HEK293 (cell line): ENCODE data around the gene CYP2S1.

ENCODE experiments used
- CTCF ChIA-PET: fragments of 350-600 bp; formaldehyde crosslinking; extraction: SDS; loops from one replicate; lab custom pipeline; 2021; ENCODE audit warnings: antibody characterized with exemption; lab: Yijun Ruan, JAX
- POLR2A ChIA-PET: fragments of 300-600 bp; formaldehyde crosslinking; extraction: SDS; loops from one replicate; lab custom pipeline; 2020; ENCODE audit warnings: antibody characterized with exemption, inconsistent platforms; lab: Yijun Ruan, JAX
- H3K27ac ChIP-seq: fragments of 200-500 bp; sonication (Bioruptor generic); 2 replicates; pipeline ENCODE4 v1.5.1; 2014; ENCODE audit warnings: low read depth, low read length, control low read depth, inconsistent platforms; ENCODE audit errors: extremely low read depth
- H3K36me3 ChIP-seq, 2 experiments: fragments of 200-500 bp in 1 of 2; sonication (Bioruptor generic) in 1 of 2; 1 replicate in 1 of 2; 2 replicates in 1 of 2; pipeline ENCODE4 v1.5.1; 2014 to 2017; ENCODE audit warnings: inconsistent platforms in 2 of 2, low read length in 2 of 2; ENCODE audit not compliant: control insufficient read depth in 2 of 2, insufficient read depth in 1 of 2
- H3K4me1 ChIP-seq: fragments of 200-500 bp; sonication (Bioruptor generic); 2 replicates; pipeline ENCODE4 v1.5.1; 2014; ENCODE audit warnings: mild to moderate bottlenecking, low read length, inconsistent platforms; ENCODE audit not compliant: control insufficient read depth, insufficient read depth
- H3K4me3 ChIP-seq: 2 replicates; pipeline ENCODE4 v1.5.1; 2011; ENCODE audit warnings: low read depth, mild to moderate bottlenecking, control low read depth, low read length, moderate library complexity
- H3K9me3 ChIP-seq: fragments of 200-500 bp; sonication (Bioruptor generic); 2 replicates; pipeline ENCODE4 v1.5.1; 2014; ENCODE audit warnings: low read depth, low read length, inconsistent platforms; ENCODE audit not compliant: control insufficient read depth, insufficient read depth
- EGR2 ChIP-seq: fragments of 450-650 bp; formaldehyde crosslinking; IDR thresholded peaks from 2 replicates; pipeline ENCODE4 v1.5.1; 2016; ENCODE audit warnings: low read depth, missing biosample characterization, missing genetic modification characterization
- GLI4 ChIP-seq: fragments of 450-650 bp; formaldehyde crosslinking; IDR thresholded peaks from 2 replicates; pipeline ENCODE4 v1.5.1; 2016; ENCODE audit warnings: missing biosample characterization, missing genetic modification characterization
- GLIS1 ChIP-seq: fragments of 450-650 bp; formaldehyde crosslinking; IDR thresholded peaks from 2 replicates; pipeline ENCODE4 v1.5.1; 2016; ENCODE audit warnings: missing biosample characterization, missing genetic modification characterization
- KLF17 ChIP-seq: fragments of 450-650 bp; formaldehyde crosslinking; IDR thresholded peaks from 2 replicates; pipeline ENCODE4 v1.5.1; 2016; ENCODE audit warnings: missing biosample characterization, missing genetic modification characterization
- MEIS1 ChIP-seq: sonication (generic); formaldehyde crosslinking; IDR thresholded peaks from 2 replicates; pipeline ENCODE4 v1.8.1; 2022; ENCODE audit warnings: missing genetic modification reagents, mild to moderate bottlenecking, borderline replicate concordance
- PATZ1 ChIP-seq: fragments of 450-650 bp; formaldehyde crosslinking; IDR thresholded peaks from 2 replicates; pipeline ENCODE4 v1.5.1; 2016; ENCODE audit warnings: missing biosample characterization, missing genetic modification characterization
- PBX3 ChIP-seq: sonication (generic); formaldehyde crosslinking; IDR thresholded peaks from 2 replicates; pipeline ENCODE4 v1.8.1; 2022; ENCODE audit warnings: mild to moderate bottlenecking, moderate library complexity, missing genetic modification reagents
- PRDM4 ChIP-seq: fragments of 450-650 bp; formaldehyde crosslinking; IDR thresholded peaks from 2 replicates; pipeline ENCODE4 v1.5.1; 2017; ENCODE audit warnings: missing biosample characterization, missing genetic modification characterization
- SP7 ChIP-seq: fragments of 450-650 bp; formaldehyde crosslinking; IDR thresholded peaks from 2 replicates; pipeline ENCODE4 v1.5.1; 2016; ENCODE audit warnings: missing biosample characterization, missing genetic modification characterization
- YY2 ChIP-seq: fragments of 450-650 bp; formaldehyde crosslinking; IDR thresholded peaks from 2 replicates; pipeline ENCODE4 v1.5.1; 2016; ENCODE audit warnings: missing biosample characterization, missing genetic modification characterization
- ZNF266 ChIP-seq: fragments of 450-650 bp; formaldehyde crosslinking; IDR thresholded peaks from 2 replicates; pipeline ENCODE4 v1.5.1; 2016; ENCODE audit warnings: missing biosample characterization, missing genetic modification characterization, low read depth
- ZNF302 ChIP-seq: fragments of 450-650 bp; formaldehyde crosslinking; IDR thresholded peaks from 2 replicates; pipeline ENCODE4 v1.5.1; 2016; ENCODE audit warnings: missing biosample characterization, missing genetic modification characterization, low read depth
- ZNF311 ChIP-seq: fragments of 450-650 bp; formaldehyde crosslinking; IDR thresholded peaks from 2 replicates; pipeline ENCODE4 v1.5.1; 2017; ENCODE audit warnings: missing biosample characterization, missing genetic modification characterization, borderline replicate concordance
- ZNF366 ChIP-seq: fragments of 450-650 bp; formaldehyde crosslinking; conservative IDR thresholded peaks from 2 replicates; pipeline ENCODE4 v1.5.1; 2016; ENCODE audit warnings: missing biosample characterization, missing genetic modification characterization
- ZNF473 ChIP-seq: fragments of 450-650 bp; formaldehyde crosslinking; IDR thresholded peaks from 2 replicates; pipeline ENCODE4 v1.5.1; 2017; ENCODE audit warnings: missing biosample characterization, missing genetic modification characterization
- ZNF514 ChIP-seq: fragments of 450-650 bp; formaldehyde crosslinking; IDR thresholded peaks from 2 replicates; pipeline ENCODE4 v1.5.1; 2016; ENCODE audit warnings: missing biosample characterization, missing genetic modification characterization
- ZNF521 ChIP-seq: fragments of 450-650 bp; formaldehyde crosslinking; IDR thresholded peaks from 2 replicates; pipeline ENCODE4 v1.5.1; 2017; ENCODE audit warnings: missing biosample characterization, mild to moderate bottlenecking, missing genetic modification characterization
- ZNF560 ChIP-seq: fragments of 450-650 bp; formaldehyde crosslinking; IDR thresholded peaks from 2 replicates; pipeline ENCODE4 v1.5.1; 2017; ENCODE audit warnings: missing biosample characterization, missing genetic modification characterization, borderline replicate concordance
- ZNF629 ChIP-seq: fragments of 450-650 bp; formaldehyde crosslinking; IDR thresholded peaks from 2 replicates; pipeline ENCODE4 v1.5.1; 2017; ENCODE audit warnings: missing biosample characterization, missing genetic modification characterization
- ZNF664 ChIP-seq: fragments of 450-650 bp; formaldehyde crosslinking; IDR thresholded peaks from 2 replicates; pipeline ENCODE4 v1.5.1; 2016; ENCODE audit warnings: missing biosample characterization, missing genetic modification characterization
- ZNF777 ChIP-seq: fragments of 450-650 bp; formaldehyde crosslinking; IDR thresholded peaks from 2 replicates; pipeline ENCODE4 v1.5.1; 2017; ENCODE audit warnings: missing biosample characterization, missing genetic modification characterization, borderline replicate concordance
- ZNF785 ChIP-seq: fragments of 450-650 bp; formaldehyde crosslinking; IDR thresholded peaks from 2 replicates; pipeline ENCODE4 v1.5.1; 2016; ENCODE audit warnings: missing biosample characterization, missing genetic modification characterization
- ZNF792 ChIP-seq: fragments of 450-650 bp; formaldehyde crosslinking; IDR thresholded peaks from 2 replicates; pipeline ENCODE4 v1.5.1; 2016; ENCODE audit warnings: missing biosample characterization, missing genetic modification characterization
- ZSCAN18 ChIP-seq: fragments of 450-650 bp; formaldehyde crosslinking; IDR thresholded peaks from 2 replicates; pipeline ENCODE4 v1.5.1; 2016; ENCODE audit warnings: missing biosample characterization, missing genetic modification characterization
- ZSCAN4 ChIP-seq: fragments of 450-650 bp; formaldehyde crosslinking; IDR thresholded peaks from 2 replicates; pipeline ENCODE4 v1.5.1; 2017; ENCODE audit warnings: missing biosample characterization, missing genetic modification characterization

The CYP2S1 gene

GRCh38 chr19:41225238-41226052, 32.4 kb downstream of the CYP2S1 start:
- CTCF ChIA-PET, result interaction anchor here (0.6 to 2.6 kb wide), 8 partner anchors 21 to 965 kb away, joined by 3 to 19 read pairs (median 4); no protein-coding TSS in a partner anchor
- Histone ChIP-seq H3K4me3 (peak overlapping the region; percentile 33), H3K36me3 (no peaks in the 10 kb centered on the region), H3K9me3 (no peaks in the 10 kb centered on the region), H3K4me1 (peaks cover 3% of the 10 kb centered on the region; the same call in 1 of the 2 replicates), H3K27ac (peak overlapping the region; percentile 38; the same call in 1 of the 2 replicates)
- POLR2A ChIA-PET, result interaction anchor here (1.0 to 1.7 kb wide), 5 partner anchors 9 to 475 kb away, joined by 3 to 28 read pairs (median 5); partner anchors contain the start of genes ACTMAP and HNRNPUL1
- no peak for TF ChIP-seq ZNF521 (tag by site-specific recombination)
- peak; percentile 90 for TF ChIP-seq ZSCAN4
- no peak for TF ChIP-seq ZNF302 (tag by site-specific recombination)
- TF ChIP-seq ZNF664 (tag by site-specific recombination), result peak; percentile 77; the same call in 1 of the 2 replicates
- 0 out of 2 replicates have a peak, but pooled peaks have one; percentile 7 for TF ChIP-seq YY2
- peak; percentile 16; the same call in 1 of the 2 replicates for TF ChIP-seq ZNF785 (tag by site-specific recombination)
- peak; percentile 74; the same call in 1 of the 2 replicates for TF ChIP-seq PATZ1 (tag by site-specific recombination)
- TF ChIP-seq KLF17 (tag by site-specific recombination), result peak; percentile 44; the same call in 1 of the 2 replicates
- TF ChIP-seq ZNF514 (tag by site-specific recombination), result no peak
- no peak for TF ChIP-seq ZSCAN18 (tag by site-specific recombination)
- TF ChIP-seq ZNF629 (tag by site-specific recombination), result peak; percentile 94
- TF ChIP-seq ZNF792, result 0 out of 2 replicates have a peak, but pooled peaks have one; percentile 57
- TF ChIP-seq GLIS1 (tag by site-specific recombination), result peak; percentile 35
- no peak for TF ChIP-seq ZNF266 (tag by site-specific recombination)
- TF ChIP-seq EGR2 (tag by site-specific recombination), result peak; percentile 87; the same call in 1 of the 2 replicates
- peak; percentile 14; the same call in 1 of the 2 replicates for TF ChIP-seq ZNF777 (tag by site-specific recombination)
- no peak for TF ChIP-seq ZNF560
- TF ChIP-seq SP7 (tag by site-specific recombination), result peak; percentile 99
- 0 out of 2 replicates have a peak, but pooled peaks have one; percentile 6 for TF ChIP-seq PRDM4
- peak; percentile 96 for TF ChIP-seq ZNF366
- TF ChIP-seq MEIS1 (CRISPR knock-in tag), result no peak
- no peak for TF ChIP-seq ZNF473 (tag by site-specific recombination)
- TF ChIP-seq GLI4, result peak; percentile 56; the same call in 1 of the 2 replicates
- no peak for TF ChIP-seq ZNF311
- no peak for TF ChIP-seq PBX3 (CRISPR knock-in tag)
